ENCODE results near the gene UBE2F.
"Not testable (repeated sequence)": the region's sequence is repeated elsewhere in the genome, so short reads cannot be mapped to it uniquely, and the experiment has no call there.

The UBE2F gene

DNA sequence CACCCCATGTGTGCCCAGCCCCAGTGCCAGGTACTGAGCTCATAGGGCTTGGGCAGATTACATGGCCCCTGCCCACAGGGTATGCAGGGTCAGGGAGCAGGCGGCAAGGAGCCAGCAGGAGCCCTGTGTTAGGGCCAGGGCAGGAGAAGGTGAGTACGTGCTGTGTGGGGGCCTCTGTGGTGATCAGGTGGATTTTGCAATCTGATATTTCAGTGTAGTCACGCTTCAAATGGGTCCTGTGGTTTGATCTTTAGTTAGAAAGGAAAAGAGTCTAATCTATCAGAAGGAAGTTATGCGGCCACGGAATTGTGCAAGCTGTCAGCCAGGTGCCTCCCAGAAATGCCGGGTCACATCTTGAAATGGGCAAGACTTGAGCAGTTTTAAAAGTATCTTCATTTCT lies 13.9 kb downstream of the UBE2F start:
- TF ChIP-seq, protein P1, sequence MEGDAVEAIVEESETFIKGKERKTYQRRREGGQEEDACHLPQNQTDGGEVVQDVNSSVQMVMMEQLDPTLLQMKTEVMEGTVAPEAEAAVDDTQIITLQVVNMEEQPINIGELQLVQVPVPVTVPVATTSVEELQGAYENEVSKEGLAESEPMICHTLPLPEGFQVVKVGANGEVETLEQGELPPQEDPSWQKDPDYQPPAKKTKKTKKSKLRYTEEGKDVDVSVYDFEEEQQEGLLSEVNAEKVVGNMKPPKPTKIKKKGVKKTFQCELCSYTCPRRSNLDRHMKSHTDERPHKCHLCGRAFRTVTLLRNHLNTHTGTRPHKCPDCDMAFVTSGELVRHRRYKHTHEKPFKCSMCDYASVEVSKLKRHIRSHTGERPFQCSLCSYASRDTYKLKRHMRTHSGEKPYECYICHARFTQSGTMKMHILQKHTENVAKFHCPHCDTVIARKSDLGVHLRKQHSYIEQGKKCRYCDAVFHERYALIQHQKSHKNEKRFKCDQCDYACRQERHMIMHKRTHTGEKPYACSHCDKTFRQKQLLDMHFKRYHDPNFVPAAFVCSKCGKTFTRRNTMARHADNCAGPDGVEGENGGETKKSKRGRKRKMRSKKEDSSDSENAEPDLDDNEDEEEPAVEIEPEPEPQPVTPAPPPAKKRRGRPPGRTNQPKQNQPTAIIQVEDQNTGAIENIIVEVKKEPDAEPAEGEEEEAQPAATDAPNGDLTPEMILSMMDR (IDR thresholded peaks at IDR 0.05; ENCODE audit: extremely low read depth, missing control alignments) = no peak
- DNase-seq (ENCODE audit: low spot score) = no peak

DNA sequence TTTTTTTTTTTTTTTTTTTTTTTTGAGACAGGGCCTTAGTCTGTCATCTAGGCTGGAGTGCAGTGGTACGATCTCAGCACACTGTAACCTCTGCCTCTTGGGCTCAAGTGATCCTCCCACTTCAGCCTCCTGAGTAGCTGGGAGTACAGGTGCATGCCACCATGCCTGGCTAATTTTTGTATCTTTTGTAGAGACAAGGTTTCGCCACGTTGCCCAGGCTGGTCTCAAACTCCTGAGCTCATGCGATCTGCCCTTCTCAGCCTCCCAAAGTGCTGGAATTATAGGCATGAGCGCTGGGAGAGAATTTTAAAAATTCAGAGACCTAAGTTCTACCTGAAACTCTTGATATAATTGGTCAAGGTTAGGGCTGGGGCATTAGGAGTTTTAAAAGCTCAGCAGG lies 14.8 kb downstream of the UBE2F start:
- DNase-seq (ENCODE audit: low spot score) = not testable (repeated sequence)

DNA sequence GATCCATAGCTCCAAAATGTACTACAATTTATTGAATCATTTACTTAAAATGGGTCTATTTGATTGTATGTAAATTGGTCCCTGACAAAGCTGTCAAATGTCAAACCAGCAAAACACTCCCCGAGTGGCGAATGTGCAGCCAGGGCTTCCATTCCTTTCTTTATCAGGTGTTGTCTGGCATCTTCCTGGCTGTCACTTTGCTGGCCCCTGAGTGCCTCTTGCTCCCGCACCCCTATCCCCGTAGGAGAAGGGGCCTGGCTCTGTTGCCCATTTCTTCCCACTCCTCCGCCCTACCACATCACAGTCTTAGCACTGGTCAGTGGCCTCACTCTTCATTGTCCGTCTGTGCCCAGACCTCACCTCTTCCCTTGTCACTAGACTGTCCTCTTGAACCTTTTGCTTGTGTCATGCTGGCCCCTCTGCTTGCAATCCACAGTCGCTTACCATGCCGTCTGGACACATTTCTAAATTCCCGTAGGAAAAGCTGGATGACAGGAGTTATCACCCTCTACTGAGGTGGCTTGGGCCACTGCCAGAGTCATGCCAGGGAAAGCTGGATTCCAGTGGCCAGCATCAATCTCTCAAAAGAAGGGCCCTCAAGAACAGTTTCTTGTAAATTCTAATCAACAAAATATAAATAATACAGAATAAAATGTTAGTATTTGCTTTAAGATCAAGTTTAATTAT lies 15.4 kb downstream of the UBE2F start:
- DNase-seq (ENCODE audit: low spot score) = no peak
- TF ChIP-seq, protein P1 (IDR thresholded peaks at IDR 0.05; ENCODE audit: extremely low read depth, missing control alignments) = no peak

DNA sequence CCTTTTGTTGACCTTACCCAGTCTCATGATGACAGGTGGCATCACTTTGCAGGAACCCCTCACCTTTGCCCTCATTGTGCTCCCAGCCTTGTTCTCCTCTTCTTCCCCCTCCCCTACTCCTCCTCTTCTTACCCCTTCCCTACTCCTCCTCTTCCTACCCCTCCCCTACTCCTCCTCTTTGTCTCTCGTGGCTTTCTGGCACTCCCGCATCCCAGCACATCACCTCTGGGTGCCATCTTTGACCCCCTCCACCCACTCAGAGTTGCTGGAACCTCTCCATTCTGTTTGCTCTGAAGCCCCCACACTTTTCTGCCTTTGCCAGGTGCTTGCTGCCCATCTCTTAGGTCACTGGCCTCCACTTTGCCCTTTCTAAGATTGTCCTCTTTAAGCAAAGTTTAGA lies 17.1 kb downstream of the UBE2F start:
- no peak for DNase-seq (ENCODE audit: low spot score)
- TF ChIP-seq, protein P1 (IDR thresholded peaks at IDR 0.05; ENCODE audit: extremely low read depth, missing control alignments) = no peak

DNA sequence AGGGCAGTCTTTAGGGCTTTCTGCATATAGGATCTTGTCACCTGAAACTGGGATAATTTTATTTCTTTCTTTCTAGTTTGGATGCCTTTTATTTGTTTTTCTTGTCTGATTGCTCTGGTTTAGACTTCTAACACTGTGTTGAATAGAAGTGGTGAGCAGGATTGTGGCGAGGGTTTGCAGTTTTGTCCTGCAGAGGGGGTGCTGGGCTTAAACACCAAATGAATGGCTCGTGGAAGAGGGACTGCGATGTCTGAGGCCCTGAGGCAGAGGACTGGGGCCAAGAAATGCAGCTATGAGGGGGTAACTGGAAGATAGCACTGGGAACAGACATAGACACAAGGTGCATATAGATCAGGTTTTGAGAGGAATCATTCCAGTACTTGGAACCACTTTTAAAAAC lies 20.5 kb downstream of the UBE2F start:
- TF ChIP-seq, protein P1 (IDR thresholded peaks at IDR 0.05; ENCODE audit: extremely low read depth, missing control alignments) = no peak

DNA sequence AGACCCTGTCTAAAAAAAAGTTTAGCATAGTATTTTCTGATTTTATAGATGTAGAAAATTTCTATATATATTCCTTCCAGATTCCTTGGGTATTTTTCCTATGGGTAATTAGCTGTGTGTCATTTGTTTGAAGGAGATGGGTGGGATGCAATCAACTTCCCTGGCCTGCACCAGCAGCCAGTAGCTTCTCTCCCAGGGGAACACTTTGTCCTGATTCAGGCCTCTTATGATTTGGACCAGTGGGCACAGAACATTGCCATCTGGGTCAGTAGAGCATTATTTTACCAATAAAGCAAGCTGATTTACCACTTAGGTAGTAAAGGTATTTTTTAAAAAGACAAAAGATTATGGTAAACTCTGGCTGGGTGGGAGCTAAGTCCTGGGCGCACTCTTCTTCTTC lies 26.9 kb downstream of the UBE2F start:
- TF ChIP-seq, protein P1 (IDR thresholded peaks at IDR 0.05; ENCODE audit: extremely low read depth, missing control alignments) = no peak
- DNase-seq (ENCODE audit: low spot score) = no peak

More for the DNA sequence above, 20.5 kb downstream of the UBE2F start:
- no peak for DNase-seq (ENCODE audit: low spot score)

DNA sequence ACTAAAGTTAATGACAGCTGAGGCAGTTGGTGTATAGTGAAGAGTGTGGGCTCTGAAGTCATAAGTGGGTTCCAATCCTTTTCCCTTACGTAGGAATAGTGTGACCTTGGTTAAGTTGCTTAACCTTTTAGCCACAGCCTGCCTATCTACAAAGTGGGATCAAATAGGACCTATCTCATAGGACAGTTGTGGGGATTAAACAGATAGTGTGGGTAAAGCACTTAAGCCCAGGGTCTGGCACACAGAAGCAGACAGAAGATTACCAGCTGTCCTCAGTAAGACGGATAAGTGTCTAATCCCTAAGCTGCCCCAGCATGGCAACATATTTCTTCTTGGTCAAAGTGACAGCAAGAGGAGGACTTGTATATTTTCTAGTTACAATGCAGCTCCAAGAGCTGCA lies 28.2 kb downstream of the UBE2F start:
- TF ChIP-seq, protein P1 (IDR thresholded peaks at IDR 0.05; ENCODE audit: extremely low read depth, missing control alignments) = no peak
- no peak for DNase-seq (ENCODE audit: low spot score)

DNA sequence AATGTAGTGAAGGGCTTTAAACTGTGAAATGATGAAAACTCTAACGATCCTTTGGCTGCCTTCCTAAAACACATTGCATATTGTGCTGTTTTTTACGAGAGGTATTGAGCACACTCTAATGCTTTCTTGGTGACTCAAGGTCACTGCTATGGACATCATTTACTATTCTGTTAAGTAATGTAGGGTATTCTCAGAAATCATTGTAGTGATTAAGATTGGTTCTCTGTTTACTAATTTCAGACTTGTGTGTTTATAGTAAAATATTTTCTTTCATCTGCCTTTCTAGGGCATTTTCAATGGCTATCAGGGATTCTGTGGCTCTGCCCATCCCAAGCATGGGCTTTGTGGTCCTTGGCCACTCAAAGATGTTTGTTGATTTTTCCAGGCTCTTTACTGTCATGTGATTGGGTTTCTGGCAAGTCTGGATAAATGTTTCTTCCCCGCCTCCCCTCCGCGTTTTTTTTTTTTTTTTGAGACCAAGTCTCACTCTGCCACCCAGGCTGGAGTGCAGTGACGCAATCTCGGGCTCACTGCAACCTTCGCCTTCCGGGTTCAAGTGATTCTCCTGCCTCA lies 29.3 kb downstream of the UBE2F start:
- no peak for DNase-seq (ENCODE audit: low spot score)

More for the DNA sequence above, 29.3 kb downstream of the UBE2F start:
- TF ChIP-seq, protein P1 (IDR thresholded peaks at IDR 0.05; ENCODE audit: extremely low read depth, missing control alignments) = no peak

Data from GM20000 (cell line).